IPS DF 6.9 (cell line): ENCODE data around the gene IFNB1.

Experiments used
- DNase-seq: peaks from one replicate; pipeline ENCODE4 v3.0.0-alpha.2; 2013; ENCODE audit warnings: low read depth, low spot score
- H3K27ac ChIP-seq: one replicate; pipeline ENCODE4 v1.5.1; 2013; ENCODE audit warnings: low read length, control low read depth
- H3K27me3 ChIP-seq: 2 replicates; pipeline ENCODE4 v1.6.1; 2013; ENCODE audit warnings: mild to moderate bottlenecking, low read length; ENCODE audit not compliant: control insufficient read depth, insufficient read depth
- H3K36me3 ChIP-seq: 2 replicates; pipeline ENCODE4 v1.6.1; 2013; ENCODE audit warnings: low read length; ENCODE audit not compliant: control insufficient read depth, insufficient read depth
- H3K4me1 ChIP-seq: 2 replicates; pipeline ENCODE4 v1.6.1; 2013; ENCODE audit warnings: low read length; ENCODE audit not compliant: control insufficient read depth, insufficient read depth
- H3K4me3 ChIP-seq: 2 replicates; pipeline ENCODE4 v1.5.1; 2013; ENCODE audit warnings: mild to moderate bottlenecking, low read length
- H3K9me3 ChIP-seq: 2 replicates; pipeline ENCODE4 v1.6.1; 2013; ENCODE audit warnings: low read length, inconsistent platforms; ENCODE audit not compliant: control insufficient read depth, insufficient read depth
- WGBS: extraction: QIAGEN DNeasy Blood & Tissue Kit; methylation state at CpG from one replicate; pipeline ENCODE4 v1.1.7; 2013; ENCODE audit warnings: mixed read lengths, missing lambda C conversion rate; ENCODE audit not compliant: insufficient read length, insufficient coverage; 5-methylcytosine and 5-hydroxymethylcytosine counted together

The IFNB1 gene

GRCh38 chr9:21031091-21031807 is 46.5 kb downstream of the IFNB1 start, which contains the start of gene HACD4:
TSS of gene HACD4 (minus strand) at chr9:21031640. CDS start at chr9:21031590, 50 bp downstream.
- Histone ChIP-seq H3K4me1 (no peaks in the 10 kb centered on the region; the same call in 1 of the 2 replicates), H3K27ac (no peak within 1 kb of the TSS), H3K4me3 (peak within 1 kb of the TSS; percentile 24; the same call in 1 of the 2 replicates), H3K27me3 (no peaks in the 10 kb centered on the region), H3K36me3 (no peaks in the 10 kb centered on the region), H3K9me3 (no peaks in the 10 kb centered on the region)
- WGBS: no CpG with 5 or more reads among the region's 46 CpGs
- DNase-seq: no peak

- no peaks in the 10 kb centered on the region for H3K9me3 ChIP-seq
- no peak overlapping the region for H3K27ac ChIP-seq
- WGBS: no CpG with 5 or more reads among the region's 5 CpGs
- DNase-seq: no peak
- no peaks in the 10 kb centered on the region for H3K27me3 ChIP-seq
- H3K36me3 ChIP-seq: no peaks in the 10 kb centered on the region
- H3K4me3 ChIP-seq: no peak overlapping the region
- no peaks in the 10 kb centered on the region; the same call in 1 of the 2 replicates for H3K4me1 ChIP-seq
These were observed 47.2 kb downstream of the IFNB1 start for GRCh38 chr9:21030389-21031035.

- no peaks in the 10 kb centered on the region for H3K9me3 ChIP-seq
- no peak overlapping the region for H3K4me3 ChIP-seq
- no peak overlapping the region for H3K27ac ChIP-seq
- H3K36me3 ChIP-seq: no peaks in the 10 kb centered on the region
- no CpG with 5 or more reads among the region's 8 CpGs for WGBS
- H3K27me3 ChIP-seq: no peaks in the 10 kb centered on the region
- DNase-seq: no peak
- no peaks in the 10 kb centered on the region; the same call in 1 of the 2 replicates for H3K4me1 ChIP-seq
These were observed 48.1 kb downstream of the IFNB1 start for GRCh38 chr9:21029661-21030060.

GRCh38 chr9:21028466-21028865 is 49.3 kb downstream of the IFNB1 start:
- Histone ChIP-seq H3K27ac (no peak overlapping the region), H3K4me1 (no peaks in the 10 kb centered on the region; the same call in 1 of the 2 replicates), H3K36me3 (no peaks in the 10 kb centered on the region), H3K27me3 (no peaks in the 10 kb centered on the region), H3K9me3 (no peaks in the 10 kb centered on the region), H3K4me3 (no peak overlapping the region)
- WGBS: no CpG with 5 or more reads among the region's 3 CpGs
- no peak for DNase-seq

GRCh38 chr9:21027295-21027694 is 50.4 kb downstream of the IFNB1 start:
- no peaks in the 10 kb centered on the region for H3K36me3 ChIP-seq
- H3K4me3 ChIP-seq: no peak overlapping the region
- H3K9me3 ChIP-seq: no peaks in the 10 kb centered on the region
- WGBS: no CpG with 5 or more reads among the region's 4 CpGs
- H3K4me1 ChIP-seq: no peaks in the 10 kb centered on the region; the same call in 1 of the 2 replicates
- no peaks in the 10 kb centered on the region for H3K27me3 ChIP-seq
- DNase-seq: no peak
- no peak overlapping the region for H3K27ac ChIP-seq
